Occipital lobe (tissue), 2 donors: ENCODE data around the gene RAPGEF4. TPM values are rescaled to one million over a fixed set of nuclear protein-coding genes. Genes with fewer than 3 reads are reported as not detected.

Source experiments
- DNase-seq: peaks from one replicate; lab custom pipeline; 2025; lab: John Stamatoyannopoulos, UW
- total RNA-seq: library from RNA; depleted of rRNA; stranded (reverse); fragments of >200 nt; gene quantifications from one replicate; pipeline ENCODE4 v1.2.3, GENCODE V29; 2014

Gene RAPGEF4
- total RNA-seq, 1 donor from 2014 or later: 23.4 TPM

- no peak for DNase-seq
Observed at GRCh38 chr2:172859581-172860335, 124.1 kb downstream of the RAPGEF4 start.

GRCh38 chr2:172860336-172860707, 124.7 kb downstream of the RAPGEF4 start:
- no peak for DNase-seq

GRCh38 chr2:172861098-172861497, 125.5 kb downstream of the RAPGEF4 start:
- no peak for DNase-seq

GRCh38 chr2:172861656-172862476, 126.2 kb downstream of the RAPGEF4 start:
- no peak for DNase-seq

GRCh38 chr2:172863341-172863740, 127.7 kb downstream of the RAPGEF4 start:
- no peak for DNase-seq

- DNase-seq: no peak
Observed at GRCh38 chr2:172864182-172864581, 128.5 kb downstream of the RAPGEF4 start.

GRCh38 chr2:172865422-172865821, 129.8 kb downstream of the RAPGEF4 start:
- DNase-seq: no peak

GRCh38 chr2:172869861-172870260, 134.2 kb downstream of the RAPGEF4 start:
- DNase-seq: no peak

- DNase-seq: no peak
Observed at GRCh38 chr2:172870396-172870795, 134.8 kb downstream of the RAPGEF4 start.

GRCh38 chr2:172877826-172878225, 142.2 kb downstream of the RAPGEF4 start:
- DNase-seq: no peak

GRCh38 chr2:172878260-172878659, 142.6 kb downstream of the RAPGEF4 start:
- DNase-seq: no peak

- DNase-seq: no peak
Observed at GRCh38 chr2:172884336-172884735, 148.7 kb downstream of the RAPGEF4 start.

GRCh38 chr2:172885996-172886395, 150.4 kb downstream of the RAPGEF4 start:
- no peak for DNase-seq

- DNase-seq: no peak
Observed at GRCh38 chr2:172887280-172887679, 151.6 kb downstream of the RAPGEF4 start.

- DNase-seq: no peak
Observed at GRCh38 chr2:172888714-172889669, 153.3 kb downstream of the RAPGEF4 start.

GRCh38 chr2:172889768-172890430, 154.3 kb downstream of the RAPGEF4 start:
- DNase-seq: no peak

- DNase-seq: no peak
Observed at GRCh38 chr2:172893111-172893510, 157.5 kb downstream of the RAPGEF4 start.

- DNase-seq: no peak
Observed at GRCh38 chr2:172893671-172894070, 158.0 kb downstream of the RAPGEF4 start.

- DNase-seq: no peak
Observed at GRCh38 chr2:172894689-172895387, 159.2 kb downstream of the RAPGEF4 start.

- no peak for DNase-seq
Observed at GRCh38 chr2:172896661-172897081, 161.0 kb downstream of the RAPGEF4 start.
